ENCODE results near the gene LRCH1. TPM values are rescaled to one million over a fixed set of nuclear protein-coding genes. Genes with fewer than 3 reads are reported as not detected.

LRCH1 gene
- total and polyA plus RNA-seq, 2 of the 13 experiments (the other 11 are each of a cell fraction or from before 2014, with no cell fraction given) = 4.1 to 12.6 TPM

DNA sequence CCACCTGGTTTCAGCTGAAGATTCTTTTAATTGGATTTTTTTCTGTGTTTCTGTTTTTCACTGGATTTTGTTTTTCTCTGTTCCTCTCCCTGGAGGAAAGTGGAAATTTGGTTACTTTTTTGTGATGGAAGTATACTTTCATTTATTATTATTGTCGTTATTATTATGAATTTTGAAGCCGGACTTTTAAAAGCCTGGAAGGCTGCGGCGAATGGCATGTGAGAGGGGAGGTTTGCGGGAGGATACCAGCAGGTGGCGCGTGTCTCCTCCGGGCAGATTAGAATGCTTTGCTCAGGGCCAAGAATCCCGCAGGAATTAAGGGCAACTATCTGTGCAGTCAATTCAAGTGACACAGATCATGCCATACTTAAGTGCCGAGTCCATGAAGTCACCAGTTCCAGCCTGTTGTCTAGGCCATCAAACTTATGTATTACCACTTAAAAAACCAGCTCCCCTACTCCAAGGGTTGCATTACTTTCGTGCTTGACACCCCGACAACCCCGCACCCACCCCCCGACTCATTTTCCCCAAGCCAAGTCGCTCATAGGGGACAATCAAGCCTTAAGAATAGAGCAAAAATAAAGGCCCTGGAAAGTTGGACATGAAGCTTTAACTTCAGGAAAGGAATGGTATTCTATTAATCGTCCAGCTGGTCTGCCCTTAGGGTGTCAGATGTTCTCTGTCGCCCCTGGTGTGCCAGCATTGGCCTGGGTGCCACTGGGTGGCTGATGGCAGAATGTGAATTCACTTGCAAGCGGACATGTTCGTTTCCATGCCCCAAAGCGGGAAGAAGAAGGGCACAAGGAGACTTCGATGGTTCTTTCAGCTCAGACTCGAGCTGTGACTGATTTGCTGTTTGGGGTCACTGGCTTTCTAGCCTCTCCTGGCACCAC, 1.3 kb upstream of the LRCH1 start (continued):
- TF ChIP-seq, protein P1, sequence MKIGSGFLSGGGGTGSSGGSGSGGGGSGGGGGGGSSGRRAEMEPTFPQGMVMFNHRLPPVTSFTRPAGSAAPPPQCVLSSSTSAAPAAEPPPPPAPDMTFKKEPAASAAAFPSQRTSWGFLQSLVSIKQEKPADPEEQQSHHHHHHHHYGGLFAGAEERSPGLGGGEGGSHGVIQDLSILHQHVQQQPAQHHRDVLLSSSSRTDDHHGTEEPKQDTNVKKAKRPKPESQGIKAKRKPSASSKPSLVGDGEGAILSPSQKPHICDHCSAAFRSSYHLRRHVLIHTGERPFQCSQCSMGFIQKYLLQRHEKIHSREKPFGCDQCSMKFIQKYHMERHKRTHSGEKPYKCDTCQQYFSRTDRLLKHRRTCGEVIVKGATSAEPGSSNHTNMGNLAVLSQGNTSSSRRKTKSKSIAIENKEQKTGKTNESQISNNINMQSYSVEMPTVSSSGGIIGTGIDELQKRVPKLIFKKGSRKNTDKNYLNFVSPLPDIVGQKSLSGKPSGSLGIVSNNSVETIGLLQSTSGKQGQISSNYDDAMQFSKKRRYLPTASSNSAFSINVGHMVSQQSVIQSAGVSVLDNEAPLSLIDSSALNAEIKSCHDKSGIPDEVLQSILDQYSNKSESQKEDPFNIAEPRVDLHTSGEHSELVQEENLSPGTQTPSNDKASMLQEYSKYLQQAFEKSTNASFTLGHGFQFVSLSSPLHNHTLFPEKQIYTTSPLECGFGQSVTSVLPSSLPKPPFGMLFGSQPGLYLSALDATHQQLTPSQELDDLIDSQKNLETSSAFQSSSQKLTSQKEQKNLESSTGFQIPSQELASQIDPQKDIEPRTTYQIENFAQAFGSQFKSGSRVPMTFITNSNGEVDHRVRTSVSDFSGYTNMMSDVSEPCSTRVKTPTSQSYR (CRISPR knock-in tag; IDR thresholded peaks at IDR 0.05; ENCODE audit: borderline replicate concordance) = no peak
- TF ChIP-seq ZSCAN30 (CRISPR knock-in tag; IDR thresholded peaks at IDR 0.05) (no peak), RARA (CRISPR knock-in tag; IDR thresholded peaks at IDR 0.05) (no peak), ELK4 (CRISPR knock-in tag; IDR thresholded peaks at IDR 0.05; ENCODE audit: borderline replicate concordance) (no peak), MAFF (IDR thresholded peaks at IDR 0.05; ENCODE audit: low read depth, low read length) (no peak), SMC3 (IDR thresholded peaks at IDR 0.05; ENCODE audit: low read length) (peak; percentile 93), ELF3 (CRISPR knock-in tag; IDR thresholded peaks at IDR 0.05) (no peak), DDIT3 (CRISPR knock-in tag; IDR thresholded peaks at IDR 0.05) (no peak), ELF4 (CRISPR knock-in tag; IDR thresholded peaks at IDR 0.05; ENCODE audit: borderline replicate concordance) (no peak), KDM2A (CRISPR knock-in tag; IDR thresholded peaks at IDR 0.05; ENCODE audit: borderline replicate concordance, low read depth) (peak; percentile 54; the same call in 1 of the 2 replicates), ZGPAT (CRISPR knock-in tag; IDR thresholded peaks at IDR 0.05) (0 out of 2 replicates have a peak, but pooled peaks have one; percentile 30), GATAD1 (CRISPR knock-in tag; IDR thresholded peaks at IDR 0.05) (0 out of 2 replicates have a peak, but pooled peaks have one; percentile 27), NR2F6 (IDR thresholded peaks at IDR 0.05) (no peak), NR2F6 (CRISPR knock-in tag; IDR thresholded peaks at IDR 0.05) (0 out of 2 replicates have a peak, but pooled peaks have one; percentile 9)
- TF ChIP-seq, protein P2, sequence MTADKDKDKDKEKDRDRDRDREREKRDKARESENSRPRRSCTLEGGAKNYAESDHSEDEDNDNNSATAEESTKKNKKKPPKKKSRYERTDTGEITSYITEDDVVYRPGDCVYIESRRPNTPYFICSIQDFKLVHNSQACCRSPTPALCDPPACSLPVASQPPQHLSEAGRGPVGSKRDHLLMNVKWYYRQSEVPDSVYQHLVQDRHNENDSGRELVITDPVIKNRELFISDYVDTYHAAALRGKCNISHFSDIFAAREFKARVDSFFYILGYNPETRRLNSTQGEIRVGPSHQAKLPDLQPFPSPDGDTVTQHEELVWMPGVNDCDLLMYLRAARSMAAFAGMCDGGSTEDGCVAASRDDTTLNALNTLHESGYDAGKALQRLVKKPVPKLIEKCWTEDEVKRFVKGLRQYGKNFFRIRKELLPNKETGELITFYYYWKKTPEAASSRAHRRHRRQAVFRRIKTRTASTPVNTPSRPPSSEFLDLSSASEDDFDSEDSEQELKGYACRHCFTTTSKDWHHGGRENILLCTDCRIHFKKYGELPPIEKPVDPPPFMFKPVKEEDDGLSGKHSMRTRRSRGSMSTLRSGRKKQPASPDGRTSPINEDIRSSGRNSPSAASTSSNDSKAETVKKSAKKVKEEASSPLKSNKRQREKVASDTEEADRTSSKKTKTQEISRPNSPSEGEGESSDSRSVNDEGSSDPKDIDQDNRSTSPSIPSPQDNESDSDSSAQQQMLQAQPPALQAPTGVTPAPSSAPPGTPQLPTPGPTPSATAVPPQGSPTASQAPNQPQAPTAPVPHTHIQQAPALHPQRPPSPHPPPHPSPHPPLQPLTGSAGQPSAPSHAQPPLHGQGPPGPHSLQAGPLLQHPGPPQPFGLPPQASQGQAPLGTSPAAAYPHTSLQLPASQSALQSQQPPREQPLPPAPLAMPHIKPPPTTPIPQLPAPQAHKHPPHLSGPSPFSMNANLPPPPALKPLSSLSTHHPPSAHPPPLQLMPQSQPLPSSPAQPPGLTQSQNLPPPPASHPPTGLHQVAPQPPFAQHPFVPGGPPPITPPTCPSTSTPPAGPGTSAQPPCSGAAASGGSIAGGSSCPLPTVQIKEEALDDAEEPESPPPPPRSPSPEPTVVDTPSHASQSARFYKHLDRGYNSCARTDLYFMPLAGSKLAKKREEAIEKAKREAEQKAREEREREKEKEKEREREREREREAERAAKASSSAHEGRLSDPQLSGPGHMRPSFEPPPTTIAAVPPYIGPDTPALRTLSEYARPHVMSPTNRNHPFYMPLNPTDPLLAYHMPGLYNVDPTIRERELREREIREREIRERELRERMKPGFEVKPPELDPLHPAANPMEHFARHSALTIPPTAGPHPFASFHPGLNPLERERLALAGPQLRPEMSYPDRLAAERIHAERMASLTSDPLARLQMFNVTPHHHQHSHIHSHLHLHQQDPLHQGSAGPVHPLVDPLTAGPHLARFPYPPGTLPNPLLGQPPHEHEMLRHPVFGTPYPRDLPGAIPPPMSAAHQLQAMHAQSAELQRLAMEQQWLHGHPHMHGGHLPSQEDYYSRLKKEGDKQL (CRISPR knock-in tag; IDR thresholded peaks at IDR 0.05; ENCODE audit: low read depth) = no peak
- TF ChIP-seq, protein P3, sequence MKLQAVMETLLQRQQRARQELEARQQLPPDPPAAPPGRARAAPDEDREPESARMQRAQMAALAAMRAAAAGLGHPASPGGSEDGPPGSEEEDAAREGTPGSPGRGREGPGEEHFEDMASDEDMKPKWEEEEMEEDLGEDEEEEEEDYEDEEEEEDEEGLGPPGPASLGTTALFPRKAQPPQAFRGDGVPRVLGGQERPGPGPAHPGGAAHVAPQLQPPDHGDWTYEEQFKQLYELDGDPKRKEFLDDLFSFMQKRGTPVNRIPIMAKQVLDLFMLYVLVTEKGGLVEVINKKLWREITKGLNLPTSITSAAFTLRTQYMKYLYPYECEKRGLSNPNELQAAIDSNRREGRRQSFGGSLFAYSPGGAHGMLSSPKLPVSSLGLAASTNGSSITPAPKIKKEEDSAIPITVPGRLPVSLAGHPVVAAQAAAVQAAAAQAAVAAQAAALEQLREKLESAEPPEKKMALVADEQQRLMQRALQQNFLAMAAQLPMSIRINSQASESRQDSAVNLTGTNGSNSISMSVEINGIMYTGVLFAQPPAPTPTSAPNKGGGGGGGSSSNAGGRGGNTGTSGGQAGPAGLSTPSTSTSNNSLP (IDR thresholded peaks at IDR 0.05; ENCODE audit: low read depth, low read length) = no peak

All from HepG2 (cell line).